Uterus (tissue), 2 donors: ENCODE measurements around the gene VAV3.

Experiments
- POLR2A ChIP-seq, 2 donors: fragments of 450-650 bp; IDR thresholded peaks; one replicate each; pipeline ENCODE4 v1.6.1; 2016; ENCODE audit warnings: antibody characterized with exemption in 2 of 2, mild to moderate bottlenecking in 1 of 2, moderate library complexity in 1 of 2
- TF ChIP-seq, protein P1 (sequence below), 4 experiments: fragments of 200-600 bp in 2 of 4; fragments of 450-650 bp in 2 of 4; sonication (generic) in 2 of 4; IDR thresholded peaks; one replicate each; pipeline ENCODE4 v1.5.1; 2016 to 2019; ENCODE audit warnings: antibody characterized with exemption in 4 of 4, mild to moderate bottlenecking in 2 of 4, moderate library complexity in 1 of 4

DNA sequence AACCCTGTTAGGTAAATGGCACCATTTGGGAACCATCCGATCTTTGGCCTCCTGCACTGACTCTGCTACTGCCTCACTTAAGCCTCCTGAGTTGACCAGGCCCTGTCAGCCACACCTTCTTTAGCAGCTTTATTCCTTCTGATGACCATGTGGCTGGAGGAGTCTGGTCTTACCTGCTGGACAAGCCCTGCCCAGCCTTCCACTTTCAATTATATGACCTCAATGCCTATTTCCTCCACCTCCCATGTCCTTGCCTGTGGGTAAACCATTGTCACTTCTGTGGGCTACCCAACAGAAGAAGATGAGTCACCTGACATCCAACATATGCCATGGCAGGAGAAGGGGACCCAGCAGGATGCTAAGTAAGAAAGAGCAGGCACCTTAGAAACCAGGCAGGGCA, 430.3 kb downstream of the VAV3 start:
- TF ChIP-seq, protein P1, sequence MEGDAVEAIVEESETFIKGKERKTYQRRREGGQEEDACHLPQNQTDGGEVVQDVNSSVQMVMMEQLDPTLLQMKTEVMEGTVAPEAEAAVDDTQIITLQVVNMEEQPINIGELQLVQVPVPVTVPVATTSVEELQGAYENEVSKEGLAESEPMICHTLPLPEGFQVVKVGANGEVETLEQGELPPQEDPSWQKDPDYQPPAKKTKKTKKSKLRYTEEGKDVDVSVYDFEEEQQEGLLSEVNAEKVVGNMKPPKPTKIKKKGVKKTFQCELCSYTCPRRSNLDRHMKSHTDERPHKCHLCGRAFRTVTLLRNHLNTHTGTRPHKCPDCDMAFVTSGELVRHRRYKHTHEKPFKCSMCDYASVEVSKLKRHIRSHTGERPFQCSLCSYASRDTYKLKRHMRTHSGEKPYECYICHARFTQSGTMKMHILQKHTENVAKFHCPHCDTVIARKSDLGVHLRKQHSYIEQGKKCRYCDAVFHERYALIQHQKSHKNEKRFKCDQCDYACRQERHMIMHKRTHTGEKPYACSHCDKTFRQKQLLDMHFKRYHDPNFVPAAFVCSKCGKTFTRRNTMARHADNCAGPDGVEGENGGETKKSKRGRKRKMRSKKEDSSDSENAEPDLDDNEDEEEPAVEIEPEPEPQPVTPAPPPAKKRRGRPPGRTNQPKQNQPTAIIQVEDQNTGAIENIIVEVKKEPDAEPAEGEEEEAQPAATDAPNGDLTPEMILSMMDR (IDR thresholded peaks at IDR 0.05), result no peak
- TF ChIP-seq POLR2A (IDR thresholded peaks at IDR 0.05), result no peak
